A549 treated with CORT108297 at 1 μM for 4 hours (cell line): Measurements from ENCODE around the gene RNASE2. TPM values are rescaled to one million over a fixed set of nuclear protein-coding genes. Genes with fewer than 3 reads are reported as not detected.

Experiments used
- total RNA-seq: library from RNA; stranded (reverse); fragments of 200-300 nt; extraction: Qiagen RNA extraction; gene quantifications from 5 replicates; pipeline ENCODE4 v1.2.3, GENCODE V29; 2022

RNASE2 gene
- total RNA-seq = not detected in 5 replicates

DNA sequence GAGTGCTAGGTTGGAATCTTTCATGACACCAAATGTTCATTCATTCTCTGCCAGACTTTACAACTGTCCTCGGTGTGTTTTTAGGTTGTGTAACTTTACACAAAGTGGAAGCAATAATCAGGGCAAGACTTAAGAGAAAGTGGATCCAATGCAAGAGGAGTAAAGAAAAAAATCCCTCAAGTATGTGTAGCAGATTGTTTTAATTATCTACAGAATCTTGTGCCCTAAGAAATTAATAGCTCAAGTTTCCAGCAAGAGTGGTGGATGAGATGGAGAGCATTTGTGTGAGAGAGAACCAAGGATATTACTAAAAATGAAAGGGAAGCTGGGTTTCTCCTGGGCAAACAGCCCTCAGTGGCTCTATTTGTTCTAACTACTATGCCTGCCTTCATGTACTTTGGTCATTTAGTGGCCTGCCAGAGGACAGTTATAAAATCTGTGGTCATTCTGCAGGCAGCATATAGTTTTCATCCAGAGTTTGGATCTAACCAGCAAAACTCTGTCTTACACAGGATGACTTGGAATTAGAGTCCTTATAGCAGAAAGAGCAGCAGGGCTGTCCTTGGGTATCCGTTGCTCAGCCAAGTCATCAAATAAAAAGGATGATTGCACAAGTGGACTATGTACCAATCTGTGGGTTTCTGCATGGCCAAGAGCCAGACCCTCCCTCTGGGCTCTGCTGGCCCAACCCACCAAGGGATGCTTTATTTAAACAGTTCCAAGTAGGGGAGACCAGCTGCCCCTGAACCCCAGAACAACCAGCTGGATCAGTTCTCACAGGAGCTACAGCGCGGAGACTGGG is at the start of gene RNASE2:
Gene RNASE2 (plus strand): TSS at position 752 of the 802 bp plus-strand sequence. CDS start 285 bp downstream, outside the sequence.

DNA sequence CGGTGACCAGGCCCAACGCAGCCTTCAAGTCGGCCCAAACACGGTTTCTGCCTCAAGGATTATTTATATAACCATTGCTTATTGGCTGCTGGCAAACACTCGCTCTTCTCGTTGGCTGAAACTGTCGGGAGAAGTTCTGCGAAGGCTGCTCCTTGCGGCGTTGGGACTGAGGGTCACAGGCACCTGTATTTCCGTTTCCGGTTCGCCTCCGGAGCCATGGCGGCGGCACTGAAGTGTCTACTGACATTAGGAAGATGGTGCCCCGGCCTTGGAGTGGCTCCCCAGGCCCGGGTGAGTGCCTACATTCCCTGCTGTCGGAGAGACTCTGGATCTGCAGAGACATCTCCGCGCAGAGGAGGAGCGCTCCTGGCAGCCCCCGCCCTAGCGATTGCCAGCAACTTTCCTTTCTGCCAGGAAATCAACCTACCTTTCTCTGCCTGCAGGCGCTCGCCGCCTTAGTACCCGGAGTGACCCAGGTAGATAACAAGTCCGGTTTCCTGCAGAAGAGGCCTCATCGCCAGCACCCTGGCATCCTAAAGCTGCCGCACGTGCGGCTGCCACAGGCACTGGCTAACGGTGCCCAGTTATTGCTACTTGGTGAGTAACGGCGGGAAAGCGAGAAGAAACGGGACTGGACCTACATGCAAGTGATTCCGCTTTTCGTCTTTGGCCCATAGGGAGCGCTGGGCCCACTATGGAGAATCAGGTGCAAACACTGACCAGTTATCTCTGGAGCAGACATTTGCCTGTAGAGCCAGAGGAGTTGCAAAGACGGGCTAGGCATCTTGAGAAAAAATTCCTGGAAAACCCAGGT is 34.7 kb downstream of the RNASE2 start, which contains the start of gene METTL17:
Gene METTL17 (plus strand): TSS at position 194 of the 814 bp plus-strand sequence. CDS start 23 bp downstream, at position 217.

GRCh38 chr14:20998674-20999366 is 43.5 kb downstream of the RNASE2 start, which contains the start of gene SLC39A2:
Gene SLC39A2 (plus strand): TSS chr14:20999293. CDS start chr14:20999447, 154 bp downstream.

Other genes starting within 250 kb of the RNASE2 start
- not detected in 5 replicates for gene EDDM3A, start 209.6 kb upstream of the RNASE2 start, total RNA-seq
- not detected in 5 replicates for gene EDDM3B, start 187.1 kb upstream of the RNASE2 start, total RNA-seq
- not detected in 5 replicates for gene RNASE6, start 174.2 kb upstream of the RNASE2 start, total RNA-seq
- 0.15 to 0.57 TPM (median 0.25 TPM) in 5 replicates for gene RNASE1, start 152.6 kb upstream of the RNASE2 start, total RNA-seq
- not detected in 5 replicates for gene RNASE3, start 64.1 kb upstream of the RNASE2 start, total RNA-seq
- gene METTL17, start 34.5 kb downstream of the RNASE2 start, total RNA-seq = 73.4 to 80.5 TPM (median 75.1 TPM) in 5 replicates
- gene SLC39A2, start 43.8 kb downstream of the RNASE2 start, total RNA-seq = not detected in 5 replicates
- gene NDRG2, start 69.6 kb downstream of the RNASE2 start, total RNA-seq = 2.1 to 4.2 TPM (median 2.6 TPM) in 5 replicates
- not detected in 5 replicates for gene TPPP2, start 74.7 kb downstream of the RNASE2 start, total RNA-seq
- not detected in 5 replicates for gene RNASE13, start 79.3 kb downstream of the RNASE2 start, total RNA-seq
- not detected in 5 replicates for gene RNASE7, start 86.9 kb downstream of the RNASE2 start, total RNA-seq
- not detected in 5 replicates for gene RNASE8, start 102.3 kb downstream of the RNASE2 start, total RNA-seq
- 9.7 to 15.3 TPM (median 12.2 TPM) in 5 replicates for gene ARHGEF40, start 114.8 kb downstream of the RNASE2 start, total RNA-seq
- gene ZNF219, start 143.2 kb downstream of the RNASE2 start, total RNA-seq = 18.3 to 35.5 TPM (median 31.4 TPM) in 5 replicates
- gene TMEM253, start 145.6 kb downstream of the RNASE2 start, total RNA-seq = 0.73 to 0.98 TPM (median 0.93 TPM) in 5 replicates
- 0.01 to 0.03 TPM in 2 of 5 replicates, not detected in the others for gene OR5AU1, start 200.6 kb downstream of the RNASE2 start, total RNA-seq